ENCODE data around the gene TRIM40.

DNA sequence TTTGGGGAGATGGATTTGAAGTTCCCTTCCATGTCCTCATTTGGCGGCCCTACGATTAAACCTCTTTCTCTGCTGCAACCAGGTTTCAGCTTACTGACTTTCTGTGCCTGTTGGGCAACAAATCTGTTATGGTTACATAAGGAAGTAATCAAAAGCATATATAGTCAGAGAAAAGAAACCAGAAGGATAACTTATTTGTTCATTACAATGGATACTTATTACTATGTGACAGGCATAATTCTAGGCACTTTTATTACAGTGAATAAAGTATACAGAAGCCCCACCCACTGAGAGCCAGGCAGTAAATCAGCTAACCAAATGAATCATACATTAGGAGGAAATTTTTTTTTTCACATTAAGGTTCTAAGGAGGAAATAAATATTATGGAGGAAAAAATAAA is 13.4 kb upstream of the TRIM40 start:
- TF ChIP-seq EZH2 (IDR thresholded peaks at IDR 0.05; ENCODE audit: insufficient read depth, low read length), result no peak
- TF ChIP-seq, protein P1, sequence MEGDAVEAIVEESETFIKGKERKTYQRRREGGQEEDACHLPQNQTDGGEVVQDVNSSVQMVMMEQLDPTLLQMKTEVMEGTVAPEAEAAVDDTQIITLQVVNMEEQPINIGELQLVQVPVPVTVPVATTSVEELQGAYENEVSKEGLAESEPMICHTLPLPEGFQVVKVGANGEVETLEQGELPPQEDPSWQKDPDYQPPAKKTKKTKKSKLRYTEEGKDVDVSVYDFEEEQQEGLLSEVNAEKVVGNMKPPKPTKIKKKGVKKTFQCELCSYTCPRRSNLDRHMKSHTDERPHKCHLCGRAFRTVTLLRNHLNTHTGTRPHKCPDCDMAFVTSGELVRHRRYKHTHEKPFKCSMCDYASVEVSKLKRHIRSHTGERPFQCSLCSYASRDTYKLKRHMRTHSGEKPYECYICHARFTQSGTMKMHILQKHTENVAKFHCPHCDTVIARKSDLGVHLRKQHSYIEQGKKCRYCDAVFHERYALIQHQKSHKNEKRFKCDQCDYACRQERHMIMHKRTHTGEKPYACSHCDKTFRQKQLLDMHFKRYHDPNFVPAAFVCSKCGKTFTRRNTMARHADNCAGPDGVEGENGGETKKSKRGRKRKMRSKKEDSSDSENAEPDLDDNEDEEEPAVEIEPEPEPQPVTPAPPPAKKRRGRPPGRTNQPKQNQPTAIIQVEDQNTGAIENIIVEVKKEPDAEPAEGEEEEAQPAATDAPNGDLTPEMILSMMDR (IDR thresholded peaks at IDR 0.05; ENCODE audit: insufficient read depth, low read depth, low read length), result no peak

Measured in astrocyte (in vitro differentiated cells and primary cell).